SU-DHL-6 (cell line): ENCODE results near the gene PRRX2.

Experiments used
- H2AFZ ChIP-seq: fragments of 200-600 bp; sonication (generic); 2 replicates; pipeline ENCODE4 v1.6.1; 2014; ENCODE audit warnings: low read depth, mild to moderate bottlenecking, moderate library complexity, mixed read lengths, antibody characterized with exemption, low read length; ENCODE audit not compliant: severe bottlenecking
- H3F3A ChIP-seq: fragments of 200-600 bp; shearing (Covaris generic); 2 replicates; pipeline ENCODE4 v1.6.0; 2016; ENCODE audit warnings: antibody characterized with exemption, mild to moderate bottlenecking; ENCODE audit not compliant: insufficient read depth
- H3K27ac ChIP-seq: fragments of 200-600 bp; sonication (generic); 2 replicates; pipeline ENCODE4 v1.5.1; 2016; ENCODE audit warnings: low read depth, mild to moderate bottlenecking, low read length, moderate library complexity, mixed read lengths
- H3K27me3 ChIP-seq: fragments of 200-600 bp; sonication (generic), shearing (Covaris generic); 2 replicates; pipeline ENCODE4 v1.6.0; 2014; ENCODE audit warnings: mild to moderate bottlenecking, low read length
- H3K36me3 ChIP-seq: fragments of 200-600 bp; sonication (generic); 2 replicates; pipeline ENCODE4 v1.6.1; 2014; ENCODE audit warnings: mild to moderate bottlenecking, low read length, mixed read lengths
- H3K4me2 ChIP-seq: fragments of 300-600, 200-600 bp; shearing (Covaris generic), sonication (generic); 2 replicates; pipeline ENCODE4 v1.6.0; 2014; ENCODE audit warnings: low read length, low read depth, mild to moderate bottlenecking; ENCODE audit not compliant: poor library complexity, severe bottlenecking
- H3K4me3 ChIP-seq: fragments of 200-600 bp; sonication (generic); 2 replicates; pipeline ENCODE4 v1.5.1; 2014; ENCODE audit warnings: antibody characterized with exemption, low read length, mild to moderate bottlenecking, mixed read lengths; ENCODE audit not compliant: insufficient read depth, poor library complexity, severe bottlenecking
- H3K79me2 ChIP-seq: fragments of 200-600 bp; sonication (generic); 2 replicates; pipeline ENCODE4 v1.6.1; 2014; ENCODE audit warnings: mild to moderate bottlenecking, low read length, moderate library complexity; ENCODE audit not compliant: insufficient read depth
- H3K9ac ChIP-seq: fragments of 200-600 bp; sonication (generic); 2 replicates; pipeline ENCODE4 v1.7.0; 2014; ENCODE audit warnings: mild to moderate bottlenecking, low read length
- H3K9me2 ChIP-seq: fragments of 200-600 bp; sonication (generic); replicated peaks from 2 replicates; pipeline ENCODE4 v1.6.1; 2014; ENCODE audit warnings: low read length; ENCODE audit not compliant: insufficient read depth
- H3K9me3 ChIP-seq: fragments of 200-600 bp; sonication (generic); 2 replicates; pipeline ENCODE4 v1.6.1; 2014; ENCODE audit warnings: low read length, mixed read lengths; ENCODE audit not compliant: insufficient read depth
- H4K20me1 ChIP-seq: fragments of 200-600 bp; sonication (generic); 2 replicates; pipeline ENCODE4 v1.6.1; 2014; ENCODE audit warnings: low read depth, mild to moderate bottlenecking, antibody characterized with exemption, low read length, moderate library complexity, mixed read lengths
- CTCF ChIP-seq: fragments of 200-600 bp; sonication (generic); IDR thresholded peaks from one replicate; pipeline ENCODE4 v1.5.1; 2017; ENCODE audit warnings: antibody characterized with exemption, mild to moderate bottlenecking, low read length, moderate library complexity; ENCODE audit not compliant: insufficient read depth, poor library complexity, severe bottlenecking
- EZH2phosphoT487 ChIP-seq: fragments of 200-600 bp; sonication (generic), shearing (Covaris generic); conservative IDR thresholded peaks from 2 replicates; pipeline ENCODE4 v1.6.1; 2018; ENCODE audit warnings: mild to moderate bottlenecking, antibody characterized with exemption, low read length, moderate library complexity, mixed read lengths

Gene PRRX2

DNA sequence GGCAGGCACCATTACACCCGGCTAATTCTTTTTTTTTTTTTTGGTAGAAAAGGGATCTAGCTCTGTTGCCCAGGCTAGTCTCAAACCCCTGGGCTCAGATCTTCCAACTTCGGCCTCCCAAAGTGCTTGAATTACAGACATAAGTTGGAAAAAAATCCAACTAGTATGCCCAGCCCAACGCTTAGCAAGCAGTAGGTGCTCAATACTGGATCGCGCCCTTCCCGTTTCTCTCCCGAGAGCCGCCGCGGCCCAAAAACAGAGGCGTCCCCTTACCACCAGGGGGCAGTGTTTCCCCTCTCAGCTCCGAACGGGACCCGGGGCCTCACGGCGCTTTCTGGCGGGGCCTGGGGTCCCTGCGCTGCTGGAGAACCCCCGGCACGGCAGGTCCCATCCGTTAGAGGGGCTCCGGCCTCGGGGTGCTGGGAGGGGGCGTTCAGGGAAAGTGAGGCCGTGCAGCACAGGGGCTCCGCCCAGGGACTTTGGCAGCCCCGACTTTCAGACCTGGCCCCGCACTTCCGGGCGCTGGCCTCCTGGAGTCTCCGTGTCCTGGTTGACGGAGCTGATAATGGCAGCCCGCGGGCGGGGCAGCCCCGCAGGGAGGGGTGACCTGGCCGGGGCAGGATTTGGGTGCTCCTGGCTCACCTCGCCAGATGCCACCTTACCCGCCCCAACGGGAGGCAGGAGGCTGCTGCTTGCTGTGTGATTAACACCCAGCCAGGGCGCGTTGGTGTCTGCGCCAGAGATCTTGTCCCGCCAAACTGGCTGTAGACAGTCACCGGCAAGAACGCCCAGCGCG is 72.2 kb downstream of the PRRX2 start:
- Histone ChIP-seq H3K27me3 (no peaks in the 10 kb centered on the region), H3K79me2 (no peaks in the 10 kb centered on the region), H3K36me3 (no peaks in the 10 kb centered on the region), H3K9me3 (no peaks in the 10 kb centered on the region), H3K4me2 (peak overlapping the region; percentile 71), H2AFZ (peak overlapping the region; percentile 95), H3K27ac (no peak overlapping the region), H3K9me2 (no peaks in the 10 kb centered on the region), H3K9ac (peak overlapping the region; percentile 47), H4K20me1 (no peaks in the 10 kb centered on the region), H3K4me3 (peak overlapping the region; percentile 38), H3F3A (no peaks in the 10 kb centered on the region)
- TF ChIP-seq CTCF (peak; percentile 76), EZH2phosphoT487 (no peak)

DNA sequence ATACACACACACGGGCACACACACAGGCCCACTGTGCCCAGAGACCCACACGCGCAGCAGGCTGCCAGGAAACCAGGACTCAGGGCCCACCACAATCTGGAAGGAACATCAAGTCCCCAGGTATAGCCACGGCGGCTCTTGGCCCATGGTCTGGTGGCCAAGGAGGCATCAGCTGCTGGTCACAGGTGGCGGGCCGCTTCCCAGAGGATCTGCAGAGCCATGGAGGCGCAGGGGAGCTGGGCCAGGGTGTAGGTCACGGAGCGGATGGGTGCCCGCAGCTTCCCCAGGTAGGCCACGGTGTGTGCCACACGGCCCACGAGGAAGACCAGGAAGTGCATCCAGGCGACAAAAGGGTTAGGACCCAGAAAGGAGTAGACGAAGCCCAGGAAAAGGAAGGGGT is 74.0 kb downstream of the PRRX2 start:
- Histone ChIP-seq H4K20me1 (no peaks in the 10 kb centered on the region), H3K4me3 (no peak overlapping the region), H3K36me3 (no peaks in the 10 kb centered on the region), H3K27ac (no peak overlapping the region), H3K27me3 (no peaks in the 10 kb centered on the region), H3F3A (no peaks in the 10 kb centered on the region), H3K9me2 (no peaks in the 10 kb centered on the region), H3K9me3 (no peaks in the 10 kb centered on the region), H3K4me2 (no peak overlapping the region), H2AFZ (no peak overlapping the region), H3K9ac (no peak overlapping the region), H3K79me2 (no peaks in the 10 kb centered on the region)
- no peak for TF ChIP-seq EZH2phosphoT487
- no peak for TF ChIP-seq CTCF

- no peak overlapping the region for H3K27ac ChIP-seq
- H3K9me3 ChIP-seq: no peaks in the 10 kb centered on the region
- H4K20me1 ChIP-seq: no peaks in the 10 kb centered on the region
- H3K4me2 ChIP-seq: no peak overlapping the region
- no peak overlapping the region for H2AFZ ChIP-seq
- no peaks in the 10 kb centered on the region for H3K27me3 ChIP-seq
- H3K4me3 ChIP-seq: no peak overlapping the region
- no peak overlapping the region for H3K9ac ChIP-seq
- TF ChIP-seq EZH2phosphoT487 (no peak), CTCF (no peak)
- no peaks in the 10 kb centered on the region for H3K9me2 ChIP-seq
- H3K36me3 ChIP-seq: no peaks in the 10 kb centered on the region
- H3K79me2 ChIP-seq: no peaks in the 10 kb centered on the region
- no peaks in the 10 kb centered on the region for H3F3A ChIP-seq
Measured at GRCh38 chr9:129740174-129740573, 74.7 kb downstream of the PRRX2 start.
